Small intestine (tissue), 7 donors: Measurements from ENCODE around the gene TRIML2. TPM values are rescaled to one million over a fixed set of nuclear protein-coding genes. Genes with fewer than 3 reads are reported as not detected.
"Not testable (repeated sequence)": the region's sequence is repeated elsewhere in the genome, so short reads cannot be mapped to it uniquely, and the experiment has no call there.

Experiments used
- DNase-seq, 2 donors: peaks; one replicate each; pipeline versions ENCODE4 v3.0.0 to v3.0.0-alpha.2; 2013
- FAIRE-seq: peaks from 2 replicates; lab custom pipeline; 2012; peaks lifted over from hg19 to GRCh38; lab: Jason Lieb, UNC
- H3K27ac ChIP-seq, 3 donors: one replicate each; pipeline ENCODE4 v1.5.1; 2013; ENCODE audit warnings: low read length in 2 of 3, mild to moderate bottlenecking in 2 of 3, control low read depth in 1 of 3, inconsistent platforms in 1 of 3, low read depth in 1 of 3, moderate library complexity in 1 of 3
- H3K27me3 ChIP-seq, 3 donors: one replicate each; pipeline ENCODE4 v1.6.1; 2013; ENCODE audit warnings: low read length in 3 of 3, inconsistent platforms in 1 of 3; ENCODE audit not compliant: control insufficient read depth in 3 of 3, insufficient read depth in 3 of 3
- H3K36me3 ChIP-seq, 3 donors: one replicate each; pipeline ENCODE4 v1.6.1; 2013; ENCODE audit warnings: low read length in 3 of 3, inconsistent platforms in 1 of 3, low read depth in 1 of 3, mild to moderate bottlenecking in 1 of 3, moderate library complexity in 1 of 3; ENCODE audit not compliant: control insufficient read depth in 3 of 3, insufficient read depth in 2 of 3
- H3K4me1 ChIP-seq, 3 donors: one replicate each; pipeline ENCODE4 v1.6.1; 2013; ENCODE audit warnings: low read length in 2 of 3, inconsistent platforms in 1 of 3, low read depth in 1 of 3, mild to moderate bottlenecking in 1 of 3, moderate library complexity in 1 of 3; ENCODE audit not compliant: control insufficient read depth in 3 of 3, insufficient read depth in 2 of 3
- H3K4me3 ChIP-seq, 3 donors: one replicate each; pipeline ENCODE4 v1.5.1; 2013; ENCODE audit warnings: low read length in 3 of 3, control low read depth in 1 of 3, inconsistent platforms in 1 of 3, low read depth in 1 of 3, mild to moderate bottlenecking in 1 of 3, moderate library complexity in 1 of 3
- H3K9me3 ChIP-seq, 2 donors: one replicate each; pipeline ENCODE4 v1.6.1; 2013; ENCODE audit warnings: low read depth in 1 of 2, low read length in 1 of 2; ENCODE audit not compliant: control insufficient read depth in 2 of 2, insufficient read depth in 1 of 2
- WGBS, 3 donors: extraction: QIAGEN DNeasy Blood & Tissue Kit; methylation state at CpG; one replicate each; pipeline ENCODE4 v1.1.7; 2013; 5-methylcytosine and 5-hydroxymethylcytosine counted together
- polyA plus RNA-seq, 4 donors: library from polyadenylated mRNA; stranded (reverse) in 3 of 4; unstranded in 1 of 4; fragments of 200-250 nt in 3 of 4; fragments of 120-200 nt in 1 of 4; gene quantifications; one replicate each; pipeline versions ENCODE4 v1.2.1 to v1.2.3, GENCODE V29; 2013
- donor health status: healthy with polysubstance abuse.
- donor health status: control.
- donor health status: control.
- donor health status: Bipolar disorder and iron deficiency.
- donor health status: healthy.

Gene TRIML2
- polyA plus RNA-seq, 4 donors = not detected

- no peaks in the 10 kb centered on the region for H3K36me3 ChIP-seq
- H3K9me3 ChIP-seq = no peaks in the 10 kb centered on the region
- H3K27me3 ChIP-seq = no peaks in the 10 kb centered on the region
- no peak for FAIRE-seq
- no peak for DNase-seq
- H3K27ac ChIP-seq = no peak overlapping the region
- WGBS, 3 donors = 60 to 75% (median 64%) methylated on average over 3 of the region's 3 CpGs
- H3K4me1 ChIP-seq = peaks cover 0 to 6% (median 0%) of the 10 kb centered on the region in 3 donors
- no peak overlapping the region for H3K4me3 ChIP-seq
These were observed 26.6 kb downstream of the TRIML2 start for GRCh38 chr4:188082796-188083195.

- no peaks in the 10 kb centered on the region for H3K9me3 ChIP-seq
- no peak overlapping the region for H3K4me3 ChIP-seq
- no peak for DNase-seq
- H3K27me3 ChIP-seq = no peaks in the 10 kb centered on the region
- no peak for FAIRE-seq
- H3K27ac ChIP-seq = no peak overlapping the region
- peaks cover 0 to 6% (median 0%) of the 10 kb centered on the region in 3 donors for H3K4me1 ChIP-seq
- H3K36me3 ChIP-seq = no peaks in the 10 kb centered on the region
- 21 to 26% (median 23%) methylated on average over 1 of the region's 1 CpG for WGBS, 3 donors
These were observed 31.3 kb downstream of the TRIML2 start for GRCh38 chr4:188078116-188078515.

GRCh38 chr4:188076169-188076568 lies 33.2 kb downstream of the TRIML2 start:
- 82 to 89% (median 85%) methylated on average over 12 of the region's 12 CpGs for WGBS, 3 donors
- no peaks in the 10 kb centered on the region for H3K9me3 ChIP-seq
- H3K27ac ChIP-seq = no peak overlapping the region
- H3K4me1 ChIP-seq = peaks cover 0 to 6% (median 0%) of the 10 kb centered on the region in 3 donors
- DNase-seq (no peak), FAIRE-seq (no peak)
- no peaks in the 10 kb centered on the region for H3K27me3 ChIP-seq
- no peak overlapping the region for H3K4me3 ChIP-seq
- no peaks in the 10 kb centered on the region for H3K36me3 ChIP-seq

GRCh38 chr4:188061083-188061482 lies 48.3 kb downstream of the TRIML2 start:
- no peak for DNase-seq
- WGBS, 3 donors = 90 to 93% (median 93%) methylated on average over 14 of the region's 14 CpGs
- no peaks in the 10 kb centered on the region for H3K27me3 ChIP-seq

GRCh38 chr4:188053302-188053701 lies 56.1 kb downstream of the TRIML2 start:
- H3K36me3 ChIP-seq = no peaks in the 10 kb centered on the region
- no peaks in the 10 kb centered on the region for H3K9me3 ChIP-seq
- DNase-seq (no peak), FAIRE-seq (no peak)
- 80 to 86% (median 86%) methylated on average over 9 of the region's 9 CpGs for WGBS, 3 donors
- H3K4me3 ChIP-seq = no peak overlapping the region
- no peak overlapping the region for H3K27ac ChIP-seq
- H3K27me3 ChIP-seq = no peaks in the 10 kb centered on the region
- H3K4me1 ChIP-seq = no peaks in the 10 kb centered on the region

More at GRCh38 chr4:188061083-188061482, 48.3 kb downstream of the TRIML2 start:
- Histone ChIP-seq H3K4me1 (no peaks in the 10 kb centered on the region), H3K4me3 (no peak overlapping the region), H3K27ac (no peak overlapping the region), H3K9me3 (no peaks in the 10 kb centered on the region), H3K36me3 (no peaks in the 10 kb centered on the region)
- FAIRE-seq = no peak

GRCh38 chr4:188046657-188047056 lies 62.7 kb downstream of the TRIML2 start:
- FAIRE-seq = no peak

GRCh38 chr4:188045461-188045860 lies 63.9 kb downstream of the TRIML2 start:
- H3K27ac ChIP-seq, H3K4me1 ChIP-seq, H3K27me3 ChIP-seq, H3K9me3 ChIP-seq, DNase-seq, H3K4me3 ChIP-seq, H3K36me3 ChIP-seq, FAIRE-seq: not testable (repeated sequence)
- 89 to 94% (median 93%) methylated on average over 10 of the region's 10 CpGs for WGBS, 3 donors

More at GRCh38 chr4:188046657-188047056, 62.7 kb downstream of the TRIML2 start:
- DNase-seq = no peak
- Histone ChIP-seq H3K4me3 (no peak overlapping the region), H3K27me3 (no peaks in the 10 kb centered on the region), H3K36me3 (no peaks in the 10 kb centered on the region), H3K27ac (no peak overlapping the region), H3K4me1 (no peaks in the 10 kb centered on the region), H3K9me3 (no peaks in the 10 kb centered on the region)
- 32 to 50% (median 44%) methylated on average over 3 of the region's 3 CpGs for WGBS, 3 donors

- no peak for DNase-seq
- Histone ChIP-seq H3K4me1 (no peaks in the 10 kb centered on the region), H3K27me3 (no peaks in the 10 kb centered on the region), H3K27ac (no peak overlapping the region), H3K36me3 (no peaks in the 10 kb centered on the region), H3K9me3 (no peaks in the 10 kb centered on the region), H3K4me3 (no peak overlapping the region)
- no peak for FAIRE-seq
- 91 to 95% (median 93%) methylated on average over 5 of the region's 5 CpGs for WGBS, 3 donors
These were observed 66.2 kb downstream of the TRIML2 start for GRCh38 chr4:188043154-188043553.

- H3K4me1 ChIP-seq = no peaks in the 10 kb centered on the region
- DNase-seq (no peak), FAIRE-seq (no peak)
- no peaks in the 10 kb centered on the region for H3K27me3 ChIP-seq
- 67 to 82% (median 76%) methylated on average over 15 of the region's 15 CpGs for WGBS, 3 donors
- no peaks in the 10 kb centered on the region for H3K9me3 ChIP-seq
- H3K36me3 ChIP-seq = no peaks in the 10 kb centered on the region
- H3K4me3 ChIP-seq = no peak overlapping the region
- H3K27ac ChIP-seq = no peak overlapping the region
These were observed 67.2 kb downstream of the TRIML2 start for GRCh38 chr4:188042191-188042590.
